NOMO-1 treated with DMSO at 0.1 percent for 48 hours (cell line): ENCODE results near the gene GAS2L3.

Experiments used
- DNase-seq: peaks from one replicate; lab custom pipeline; 2025; ENCODE audit not compliant: unreplicated experiment; lab: John Stamatoyannopoulos, UW

GAS2L3 gene

GRCh38 chr12:100656856-100657255 lies 83.4 kb downstream of the GAS2L3 start:
- no peak for DNase-seq

GRCh38 chr12:100661300-100661951 lies 87.9 kb downstream of the GAS2L3 start:
- no peak for DNase-seq

GRCh38 chr12:100666588-100666987 lies 93.1 kb downstream of the GAS2L3 start:
- DNase-seq = no peak

- peak; percentile 40 for DNase-seq
Observed at GRCh38 chr12:100668945-100669536, 95.6 kb downstream of the GAS2L3 start.

GRCh38 chr12:100669922-100670321 lies 96.4 kb downstream of the GAS2L3 start:
- no peak for DNase-seq

- no peak for DNase-seq
Observed at GRCh38 chr12:100671396-100672074, 98.1 kb downstream of the GAS2L3 start.

GRCh38 chr12:100672075-100672592 lies 98.7 kb downstream of the GAS2L3 start:
- no peak for DNase-seq

- no peak for DNase-seq
Observed at GRCh38 chr12:100674036-100674888, 100.8 kb downstream of the GAS2L3 start.
